ENCODE measurements around the gene DCK. TPM values are rescaled to one million over a fixed set of nuclear protein-coding genes. Genes with fewer than 3 reads are reported as not detected.

Gene DCK
- total and polyA plus RNA-seq, 9 of the 15 experiments (the other 6 are each of a cell fraction or from before 2014, with no cell fraction given), result 11.3 to 25.8 (median 19.6) TPM

DNA sequence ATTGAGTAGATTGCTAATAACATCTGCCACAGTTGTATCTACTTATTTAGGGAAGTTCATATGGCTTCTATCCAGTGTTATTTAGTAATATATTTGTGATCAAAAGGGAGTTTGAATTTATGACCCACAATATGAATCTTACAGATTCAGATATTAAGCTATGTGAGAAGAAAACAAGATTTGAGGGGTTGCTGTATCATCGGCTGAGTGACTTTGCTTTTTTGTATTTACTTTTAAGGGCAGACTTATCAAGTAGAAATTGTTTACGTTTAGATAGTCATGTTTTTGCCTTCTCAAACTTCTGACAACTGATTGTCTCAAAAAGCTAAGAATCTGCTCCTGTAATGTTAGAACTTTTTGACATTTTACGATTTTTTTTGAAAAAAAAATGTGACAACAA lies 17.2 kb upstream of the DCK start:
- intact Hi-C loops (cut with micrococcal nuclease) (no loop called here), in situ Hi-C loops (cut with MboI) (no loop called here)
- Histone ChIP-seq H3K27ac (ENCODE audit: extremely low read depth, low read depth, low read length) (no peak overlapping the region), H3K9ac (ENCODE audit: insufficient read depth in 1 of 2, low read depth in 2 of 2, low read length in 2 of 2) (no peak overlapping the region), H3K27me3 (ENCODE audit: control insufficient read depth in 2 of 2, insufficient read depth in 2 of 2, low read length in 2 of 2) (no peaks in the 10 kb centered on the region), H3K9me3 (replicated peaks; ENCODE audit: control insufficient read depth, insufficient read depth, low read depth, low read length) (no peaks in the 10 kb centered on the region), H3K9me1 (ENCODE audit: control insufficient read depth, insufficient read depth, low read length) (no peaks in the 10 kb centered on the region), H3K4me2 (ENCODE audit: insufficient read depth, low read length) (no peak overlapping the region), H3K4me1 (replicated peaks in 1 of 2; ENCODE audit: control insufficient read depth in 2 of 2, insufficient read depth in 2 of 2, low read length in 2 of 2) (peaks cover 3 to 5% of the 10 kb centered on the region in 2 experiments; a peak in 3 of 5 replicates), H2AFZ (ENCODE audit: low read depth, low read length) (no peak overlapping the region), H3K79me2 (ENCODE audit: control insufficient read depth, insufficient read depth, low read length) (no peaks in the 10 kb centered on the region), H3K36me3 (ENCODE audit: control insufficient read depth, insufficient read depth, low read length) (peaks cover 75% of the 10 kb centered on the region), H4K20me1 (replicated peaks; ENCODE audit: control insufficient read depth, insufficient read depth, low read length) (no peaks in the 10 kb centered on the region), H3K4me3 (no peak overlapping the region)
- ChIA-PET CTCF (ENCODE audit: low intra/inter-chr PET ratio) (no interaction called here), POLR2A (no interaction called here)
- peak; percentile 55 for TF ChIP-seq NFE2 (IDR thresholded peaks at IDR 0.05; ENCODE audit: low read depth)
- TF ChIP-seq MAFF (IDR thresholded peaks at IDR 0.05; ENCODE audit: low read length), result peak; percentile 38; the same call in 1 of the 2 replicates
- TF ChIP-seq MAFG (tag; conservative IDR thresholded peaks at IDR 0.05), result peak; percentile 84
- TF ChIP-seq LEF1 (IDR thresholded peaks at IDR 0.05), result no peak
- peak; percentile 77 for TF ChIP-seq C11orf30 (IDR thresholded peaks at IDR 0.05; ENCODE audit: low read depth)
- TF ChIP-seq PPARD (CRISPR knock-in tag; IDR thresholded peaks at IDR 0.05), result no peak
- peak; percentile 79 for TF ChIP-seq ZNF316 (IDR thresholded peaks at IDR 0.05)
- no peak for TF ChIP-seq IRF1 (CRISPR knock-in tag; IDR thresholded peaks at IDR 0.05; ENCODE audit: borderline replicate concordance)
- TF ChIP-seq MAFK (IDR thresholded peaks at IDR 0.05; ENCODE audit: low read length), result peak; percentile 32; the same call in 1 of the 2 replicates
- TF ChIP-seq, protein P1, sequence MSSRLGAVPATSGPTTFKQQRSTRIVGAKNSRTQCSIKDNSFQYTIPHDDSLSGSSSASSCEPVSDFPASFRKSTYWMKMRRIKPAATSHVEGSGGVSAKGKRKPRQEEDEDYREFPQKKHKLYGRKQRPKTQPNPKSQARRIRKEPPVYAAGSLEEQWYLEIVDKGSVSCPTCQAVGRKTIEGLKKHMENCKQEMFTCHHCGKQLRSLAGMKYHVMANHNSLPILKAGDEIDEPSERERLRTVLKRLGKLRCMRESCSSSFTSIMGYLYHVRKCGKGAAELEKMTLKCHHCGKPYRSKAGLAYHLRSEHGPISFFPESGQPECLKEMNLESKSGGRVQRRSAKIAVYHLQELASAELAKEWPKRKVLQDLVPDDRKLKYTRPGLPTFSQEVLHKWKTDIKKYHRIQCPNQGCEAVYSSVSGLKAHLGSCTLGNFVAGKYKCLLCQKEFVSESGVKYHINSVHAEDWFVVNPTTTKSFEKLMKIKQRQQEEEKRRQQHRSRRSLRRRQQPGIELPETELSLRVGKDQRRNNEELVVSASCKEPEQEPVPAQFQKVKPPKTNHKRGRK (tag; IDR thresholded peaks at IDR 0.05), result no peak
- TF ChIP-seq JUND (IDR thresholded peaks at IDR 0.05; ENCODE audit: borderline replicate concordance, low read depth, low read length), result no peak
- TF ChIP-seq JUND (tag; IDR thresholded peaks at IDR 0.05; ENCODE audit: borderline replicate concordance, low read depth, low read length), result 0 out of 3 replicates have a peak, but pooled peaks have one; percentile 20
- TF ChIP-seq SMC3 (conservative IDR thresholded peaks at IDR 0.05; ENCODE audit: insufficient read depth, low read depth, low read length), result no peak
- TF ChIP-seq RCOR1 (IDR thresholded peaks at IDR 0.05; ENCODE audit: borderline replicate concordance in 1 of 2, low read depth in 2 of 2, low read length in 2 of 2), result peak in 1 of 2 experiments; percentile 32; a peak in 1 of 4 replicates
- peak in 1 of 2 experiments; percentile 39; a peak in 1 of 4 replicates for TF ChIP-seq FOXA3 (CRISPR knock-in tag; conservative IDR thresholded peaks at IDR 0.05 in 1 of 2, IDR thresholded peaks at IDR 0.05 in 1 of 2)
- 0 out of 2 replicates have a peak, but pooled peaks have one; percentile 13 for TF ChIP-seq PKNOX1 (IDR thresholded peaks at IDR 0.05)
- ATAC-seq, result no peak
- FAIRE-seq, result no peak
- no peak for DNase-seq (ENCODE audit: extremely low read depth in 1 of 4, low spot score in 3 of 4)
- BruUV-seq (replicated peaks), result no TSS peak
- 30% methylated on average over 3 of the region's 3 CpGs for WGBS (ENCODE audit: insufficient coverage, low coverage, missing lambda C conversion rate)
